ENCODE data around the gene DPCD. TPM values are rescaled to one million over a fixed set of nuclear protein-coding genes. Genes with fewer than 3 reads are reported as not detected.
"Not testable (repeated sequence)": the region's sequence is repeated elsewhere in the genome, so short reads cannot be mapped to it uniquely, and the experiment has no call there.

The DPCD gene
- total RNA-seq, 1 experiment from 2014 or later: 33.4 TPM

GRCh38 chr10:101579516-101579870, 8.6 kb upstream of the DPCD start:
- DNase-seq (ENCODE audit: low read depth): no peak

DNA sequence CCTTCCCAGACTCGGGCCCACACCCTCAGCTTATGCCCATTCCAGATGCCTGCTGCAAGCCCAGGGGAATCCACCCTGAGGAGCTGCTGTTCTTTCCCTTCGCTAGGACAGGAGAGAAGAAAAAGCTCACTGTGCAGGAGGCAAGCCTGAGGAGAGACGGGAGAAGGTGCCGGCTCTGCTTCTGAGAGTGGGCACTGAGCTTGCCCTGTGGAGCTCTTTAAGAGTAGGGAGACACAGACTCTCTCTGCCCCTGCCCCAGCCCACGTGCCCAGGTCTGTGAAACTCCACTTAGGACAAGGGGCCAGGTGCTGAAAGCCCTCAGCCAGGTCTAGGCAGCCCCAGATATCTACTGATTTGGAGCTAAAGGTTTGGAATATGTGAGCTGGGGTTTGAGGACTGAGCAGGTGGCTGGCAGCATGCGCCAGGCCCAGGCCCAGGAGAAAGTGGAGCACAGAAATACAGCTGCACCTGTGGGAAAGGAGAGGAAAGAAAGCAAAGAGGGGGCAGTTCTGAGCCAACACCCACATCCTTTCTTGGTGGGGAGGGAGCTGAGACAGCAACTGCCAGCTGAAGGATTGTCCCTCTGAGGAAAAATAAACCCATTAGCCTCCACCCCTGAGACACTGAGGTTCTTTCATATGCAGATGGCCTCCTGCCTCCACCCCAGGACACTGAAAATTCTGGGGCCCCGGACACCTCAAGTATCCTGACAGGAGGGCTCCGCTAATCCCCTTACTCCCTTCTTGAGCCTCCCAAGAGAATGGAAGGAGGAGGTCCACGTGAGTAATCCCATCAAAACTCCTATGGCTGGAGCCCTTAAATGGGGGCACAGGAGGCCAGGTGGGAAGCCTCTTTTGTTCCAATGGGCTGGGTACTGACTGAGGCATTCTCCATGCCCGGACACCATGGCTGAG, 7.4 kb upstream of the DPCD start:
- DNase-seq (ENCODE audit: low read depth): no peak

- no peak for DNase-seq (ENCODE audit: low read depth)
Measured at GRCh38 chr10:101585841-101586240, 2.3 kb upstream of the DPCD start.

GRCh38 chr10:101588879-101589278, 758 bp downstream of the DPCD start:
- DNase-seq (ENCODE audit: low read depth): no peak

DNA sequence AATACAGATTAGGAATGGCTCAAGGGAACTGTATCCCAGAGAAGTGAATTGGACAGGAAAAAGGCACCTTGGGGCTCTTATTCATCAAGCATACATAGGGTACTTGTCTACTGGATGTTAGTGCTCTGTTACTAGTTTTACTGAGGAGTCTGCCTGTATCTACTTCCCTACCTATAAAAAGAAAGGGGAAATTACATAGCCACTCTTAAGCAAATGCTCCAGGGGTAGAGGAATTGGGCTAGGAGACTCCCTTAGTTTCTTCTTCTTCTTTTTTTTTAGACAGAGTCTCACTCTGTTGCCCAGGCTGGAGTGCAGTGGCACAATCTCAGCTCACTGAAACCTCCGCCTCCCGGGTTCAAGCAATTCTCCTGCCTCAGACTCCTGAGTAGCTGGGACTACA, 5.2 kb downstream of the DPCD start:
- not testable (repeated sequence) for DNase-seq (ENCODE audit: low read depth)

- no peak for DNase-seq (ENCODE audit: low read depth)
Measured at GRCh38 chr10:101595591-101596433, 7.7 kb downstream of the DPCD start.

GRCh38 chr10:101597091-101597900, 9.2 kb downstream of the DPCD start:
- no peak for DNase-seq (ENCODE audit: low read depth)

- DNase-seq (ENCODE audit: low read depth): no peak
Measured at GRCh38 chr10:101601541-101601940, 13.4 kb downstream of the DPCD start.

- DNase-seq (ENCODE audit: low read depth): peak; percentile 81
Measured at GRCh38 chr10:101602761-101603398, 14.8 kb downstream of the DPCD start.

- no peak for DNase-seq (ENCODE audit: low read depth)
Measured at GRCh38 chr10:101607124-101607523, 19.0 kb downstream of the DPCD start.

GRCh38 chr10:101609481-101609880, 21.4 kb downstream of the DPCD start:
- peak; percentile 63 for DNase-seq (ENCODE audit: low read depth)

DNA sequence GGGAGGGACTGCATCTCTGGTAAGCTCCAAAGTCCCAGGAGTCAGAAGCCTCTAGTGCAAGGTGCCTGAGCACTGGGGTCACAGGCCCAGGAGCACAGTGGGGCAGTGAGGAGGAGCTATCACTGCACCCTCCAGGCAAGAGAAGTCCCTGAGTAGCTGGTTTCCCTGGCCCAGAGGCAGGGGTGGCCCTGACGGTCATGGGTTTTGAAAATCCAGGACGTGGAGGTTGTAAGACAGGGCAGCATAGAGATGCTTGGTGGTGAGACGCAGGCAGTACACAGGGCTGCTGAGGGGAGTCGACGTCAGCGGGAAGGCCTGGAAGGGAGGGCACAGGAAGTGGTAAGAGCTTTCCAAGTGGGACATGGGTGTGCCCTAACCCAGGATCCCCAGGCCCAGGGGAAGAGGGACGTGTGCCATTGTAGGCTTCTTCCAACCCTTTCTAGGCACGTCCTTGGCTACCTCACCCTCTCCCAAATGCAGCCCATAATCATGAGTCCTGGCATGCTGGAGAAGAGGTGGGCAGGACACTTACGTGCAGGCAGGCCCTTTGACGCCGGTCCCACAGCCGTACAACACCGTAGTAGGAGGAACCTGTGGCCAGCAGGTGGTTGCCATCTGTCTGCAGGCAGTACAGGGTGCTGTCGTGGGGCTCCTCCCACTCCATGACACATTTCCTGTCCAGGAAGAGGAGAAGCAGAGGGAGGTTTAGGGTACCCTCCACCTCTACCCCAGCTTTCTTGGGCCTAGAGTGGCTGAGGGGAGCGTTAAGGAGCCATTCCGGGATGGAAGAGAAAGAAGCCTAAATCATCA, 23.2 kb downstream of the DPCD start:
- DNase-seq (ENCODE audit: low read depth): peak; percentile 29

DNA sequence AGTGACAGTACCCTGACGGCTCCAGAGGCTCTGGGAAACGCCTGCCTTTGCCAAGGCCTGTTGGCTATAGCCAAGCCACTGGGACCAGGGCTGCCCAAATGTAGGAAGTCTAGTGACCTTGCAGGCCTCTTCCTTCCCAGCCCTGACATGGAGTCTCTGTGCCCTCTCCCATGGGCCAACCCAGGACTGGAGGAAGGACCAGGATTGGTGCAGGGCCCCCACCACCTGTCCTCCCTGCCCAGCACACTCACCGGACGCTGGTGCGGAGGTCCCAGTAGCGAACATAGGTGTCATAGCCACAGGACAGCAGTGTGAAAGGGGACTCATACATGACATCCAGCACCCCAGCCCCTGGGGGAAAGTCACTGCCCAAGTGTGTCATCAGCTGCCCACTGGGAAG, 24.0 kb downstream of the DPCD start:
- no peak for DNase-seq (ENCODE audit: low read depth)

DNA sequence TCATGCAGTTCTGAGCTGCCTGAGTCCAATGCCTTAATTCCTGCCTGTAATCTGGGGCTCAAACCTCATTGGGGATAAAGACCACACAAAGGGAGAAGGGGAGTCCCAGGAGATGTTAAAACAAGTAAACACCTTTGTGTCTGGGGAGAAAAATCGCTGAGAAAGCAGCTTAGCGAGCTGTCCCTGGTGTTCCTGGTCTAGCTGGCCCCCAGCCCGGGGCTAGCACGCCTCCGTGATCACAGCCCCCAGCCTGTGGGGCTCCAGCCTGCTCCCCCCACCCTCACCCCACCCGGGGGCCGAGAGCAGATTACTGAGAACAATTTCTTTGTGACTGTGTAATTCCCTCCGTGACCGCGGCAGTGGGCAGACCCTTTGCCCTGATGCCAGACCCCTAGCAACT, 24.8 kb downstream of the DPCD start:
- DNase-seq (ENCODE audit: low read depth): no peak

DNA sequence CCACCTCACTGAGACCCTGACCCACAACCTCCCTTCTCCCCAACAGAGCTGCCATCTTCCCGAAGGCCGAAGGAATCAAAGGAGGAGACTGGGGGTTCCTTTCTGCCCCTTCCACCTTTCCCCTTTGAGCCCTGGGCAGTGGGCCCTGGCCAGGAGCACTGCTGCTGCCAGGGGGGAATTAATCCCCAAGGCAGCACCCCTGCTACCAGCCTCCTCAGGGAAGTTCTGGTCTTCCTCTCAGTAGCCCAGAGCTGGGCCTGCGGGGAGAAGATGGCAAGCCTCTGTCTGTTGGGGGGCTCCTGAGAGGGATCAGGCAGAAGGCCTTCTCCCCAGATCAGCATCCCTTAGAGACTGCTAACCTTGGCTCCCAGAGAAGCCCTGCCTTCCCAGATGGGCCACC, 25.5 kb downstream of the DPCD start:
- no peak for DNase-seq (ENCODE audit: low read depth)

- no peak for DNase-seq (ENCODE audit: low read depth)
Measured at GRCh38 chr10:101614663-101615524, 26.8 kb downstream of the DPCD start.

DNA sequence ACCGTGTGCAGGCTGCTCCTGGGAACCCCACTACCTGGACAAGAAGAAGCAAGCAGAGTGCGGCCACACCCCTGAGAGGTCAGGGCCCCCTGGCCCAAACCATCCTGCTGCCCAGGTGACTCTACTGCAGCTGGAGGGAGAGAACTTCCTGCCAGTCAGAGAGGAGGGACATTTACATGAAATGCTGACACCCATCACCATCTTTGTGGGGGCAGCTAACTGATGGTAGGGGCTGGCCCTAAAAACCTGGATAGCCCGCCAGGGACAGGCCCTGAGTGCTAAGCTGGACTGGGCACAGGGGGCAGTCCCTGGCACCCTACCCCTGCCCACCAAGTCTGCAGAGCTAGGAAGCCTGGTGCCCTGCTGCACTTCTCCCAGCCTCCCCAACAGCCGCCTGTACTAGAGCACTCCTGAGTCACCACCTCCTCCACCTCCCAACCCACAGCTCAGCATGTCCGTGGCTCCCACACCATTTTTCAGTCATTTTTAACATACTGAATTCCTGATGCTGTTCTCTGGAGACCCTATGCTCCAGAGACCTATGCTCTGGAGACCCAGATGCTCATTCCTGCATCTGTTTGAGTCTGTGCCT, 27.5 kb downstream of the DPCD start:
- DNase-seq (ENCODE audit: low read depth): no peak

DNA sequence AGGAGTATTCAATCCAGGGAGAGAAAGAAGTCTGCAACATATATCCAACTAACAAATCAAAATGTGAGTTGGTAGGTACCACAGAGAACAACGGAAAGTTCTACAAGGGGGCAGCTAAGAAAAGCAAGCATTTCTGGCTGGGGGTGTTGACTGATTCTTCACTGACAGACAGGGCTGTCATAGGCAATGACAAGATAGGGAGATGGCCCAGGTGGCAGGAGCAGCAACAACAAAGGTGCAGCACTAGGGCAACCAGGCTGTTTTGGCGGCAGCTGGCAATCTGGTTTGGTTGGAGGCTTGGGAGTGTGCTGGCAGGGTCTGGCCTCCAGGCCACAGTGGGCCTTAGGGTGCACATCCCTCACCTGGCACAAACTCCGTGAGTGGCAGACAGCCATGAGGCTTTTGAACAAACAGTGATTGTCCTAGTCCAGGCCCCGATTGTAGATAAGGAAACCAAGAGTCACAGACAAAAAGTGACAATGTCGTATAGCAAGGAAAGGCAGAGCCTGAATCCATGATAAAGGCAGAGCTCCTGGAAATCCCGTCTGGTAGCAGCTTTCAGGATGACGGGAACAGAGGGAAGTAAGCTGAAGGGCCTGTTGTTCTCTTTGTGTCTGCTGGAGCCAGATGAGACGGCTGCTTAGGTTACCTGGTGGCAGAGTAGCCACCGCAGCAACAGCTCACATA, 28.4 kb downstream of the DPCD start:
- no peak for DNase-seq (ENCODE audit: low read depth)
